ENCODE data around the gene CHIC2. TPM values are rescaled to one million over a fixed set of nuclear protein-coding genes. Genes with fewer than 3 reads are reported as not detected.

The CHIC2 gene
- total RNA-seq, 2 experiments from 2014 or later: 14.7 to 17.7 TPM

- CTCF ChIA-PET: no interaction called here
- peaks cover 2% of the 10 kb centered on the region for H3K9me3 Mint-ChIP-seq (ENCODE audit: low read depth)
- no peaks in the 10 kb centered on the region for H3K27me3 Mint-ChIP-seq
- H3K4me1 Mint-ChIP-seq: no peaks in the 10 kb centered on the region
- H3K27ac Mint-ChIP-seq: no peak overlapping the region
- intact Hi-C loops (cut with DNase I, micrococcal nuclease): no loop called here
- no peak for ATAC-seq
- POLR2A ChIA-PET: no interaction called here
- no peak for DNase-seq
- H3K36me3 Mint-ChIP-seq (ENCODE audit: low read depth): no peaks in the 10 kb centered on the region
- no peak overlapping the region for H3K4me3 Mint-ChIP-seq
Measured at GRCh38 chr4:53967986-53968385, 96.4 kb downstream of the CHIC2 start.

- CTCF ChIA-PET: no interaction called here
- Mint-ChIP-seq H3K27ac (no peak overlapping the region), H3K36me3 (ENCODE audit: low read depth) (no peaks in the 10 kb centered on the region), H3K9me3 (ENCODE audit: low read depth) (no peaks in the 10 kb centered on the region), H3K27me3 (no peaks in the 10 kb centered on the region), H3K4me3 (no peak overlapping the region), H3K4me1 (no peaks in the 10 kb centered on the region)
- no peak for DNase-seq
- intact Hi-C loops (cut with DNase I, micrococcal nuclease): no loop called here
- POLR2A ChIA-PET: no interaction called here
- no peak for ATAC-seq
Measured at GRCh38 chr4:53963781-53964180, 100.6 kb downstream of the CHIC2 start.

GRCh38 chr4:53963336-53963735 is 101.1 kb downstream of the CHIC2 start:
- intact Hi-C loops (cut with DNase I, micrococcal nuclease): no loop called here
- H3K27ac Mint-ChIP-seq: no peak overlapping the region
- H3K9me3 Mint-ChIP-seq (ENCODE audit: low read depth): no peaks in the 10 kb centered on the region
- no peak for DNase-seq
- no peak overlapping the region for H3K4me3 Mint-ChIP-seq
- no peaks in the 10 kb centered on the region for H3K4me1 Mint-ChIP-seq
- no peaks in the 10 kb centered on the region for H3K27me3 Mint-ChIP-seq
- no peaks in the 10 kb centered on the region for H3K36me3 Mint-ChIP-seq (ENCODE audit: low read depth)
- ATAC-seq: no peak
- ChIA-PET POLR2A (no interaction called here), CTCF (no interaction called here)

GRCh38 chr4:53962516-53963225 is 101.7 kb downstream of the CHIC2 start:
- no peaks in the 10 kb centered on the region for H3K9me3 Mint-ChIP-seq (ENCODE audit: low read depth)
- H3K27me3 Mint-ChIP-seq: no peaks in the 10 kb centered on the region
- H3K27ac Mint-ChIP-seq: no peak overlapping the region
- no peak overlapping the region for H3K4me3 Mint-ChIP-seq
- H3K4me1 Mint-ChIP-seq: no peaks in the 10 kb centered on the region
- DNase-seq (no peak), ATAC-seq (no peak)
- ChIA-PET POLR2A (no interaction called here), CTCF (interaction anchor here (1.2 kb wide), 1 partner anchor 33 kb away, joined by 3 read pairs; no protein-coding TSS in a partner anchor)
- intact Hi-C loops (cut with DNase I, micrococcal nuclease): no loop called here
- no peaks in the 10 kb centered on the region for H3K36me3 Mint-ChIP-seq (ENCODE audit: low read depth)

GRCh38 chr4:53961351-53961750 is 103.1 kb downstream of the CHIC2 start:
- Mint-ChIP-seq H3K4me1 (no peaks in the 10 kb centered on the region), H3K4me3 (no peak overlapping the region), H3K27me3 (no peaks in the 10 kb centered on the region), H3K9me3 (ENCODE audit: low read depth) (no peaks in the 10 kb centered on the region), H3K36me3 (ENCODE audit: low read depth) (no peaks in the 10 kb centered on the region), H3K27ac (no peak overlapping the region)
- ChIA-PET POLR2A (no interaction called here), CTCF (interaction anchor here (1.2 kb wide), 1 partner anchor 32 kb away, joined by 3 read pairs; no protein-coding TSS in a partner anchor)
- DNase-seq: no peak
- intact Hi-C loops (cut with DNase I, micrococcal nuclease): no loop called here
- no peak for ATAC-seq

DNA sequence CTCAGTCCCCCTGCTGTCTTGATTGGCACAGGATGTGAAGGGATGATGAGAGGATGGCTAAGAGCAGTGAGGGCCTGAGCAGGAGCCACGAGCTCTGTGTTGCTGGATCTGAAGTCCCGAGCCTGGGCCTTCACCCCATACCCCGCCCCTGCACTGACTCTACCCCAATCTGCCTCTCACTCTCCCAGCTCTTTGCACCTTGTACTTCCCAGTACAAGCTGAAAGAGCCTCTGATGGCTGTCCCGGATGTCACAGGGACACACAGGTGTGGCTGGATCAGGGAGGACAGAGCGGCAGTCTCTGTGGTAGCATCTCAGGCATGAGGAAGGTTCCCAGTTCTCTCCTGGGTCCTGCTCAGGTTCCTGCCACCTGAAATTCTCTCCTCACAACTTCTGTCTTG is 103.6 kb downstream of the CHIC2 start:
- Mint-ChIP-seq H3K4me3 (no peak overlapping the region), H3K36me3 (ENCODE audit: low read depth) (no peaks in the 10 kb centered on the region), H3K4me1 (no peaks in the 10 kb centered on the region), H3K27me3 (no peaks in the 10 kb centered on the region), H3K27ac (no peak overlapping the region), H3K9me3 (ENCODE audit: low read depth) (no peaks in the 10 kb centered on the region)
- ChIA-PET CTCF (no interaction called here), POLR2A (no interaction called here)
- DNase-seq: no peak
- ATAC-seq: no peak
- intact Hi-C loops (cut with DNase I, micrococcal nuclease): no loop called here

Other genes with a start within 250 kb of the CHIC2 start
- gene GSX2, start 35.6 kb upstream of the CHIC2 start, total RNA-seq: not detected
- not detected for gene PDGFRA, start 164.7 kb upstream of the CHIC2 start, total RNA-seq